HK-2 (cell line): ENCODE data around the gene MAD2L1.
"Not testable (repeated sequence)": the region's sequence is repeated elsewhere in the genome, so short reads cannot be mapped to it uniquely, and the experiment has no call there.

Experiments used
- DNase-seq: peaks from one replicate; pipeline ENCODE4 v3.0.0-alpha.2; 2018; ENCODE audit not compliant: unreplicated experiment

The MAD2L1 gene

GRCh38 chr4:120066517-120067340 lies at the start of gene MAD2L1:
Gene MAD2L1, minus strand, starts transcription at chr4:120066848. Its CDS starts 114 bp downstream, at chr4:120066734.
- DNase-seq: peak; percentile 98

- DNase-seq: no peak
Measured at GRCh38 chr4:120111745-120112144, 45.1 kb upstream of the MAD2L1 start.

GRCh38 chr4:120109406-120109805 lies 42.8 kb upstream of the MAD2L1 start:
- no peak for DNase-seq

- no peak for DNase-seq
Measured at GRCh38 chr4:120105472-120105871, 38.8 kb upstream of the MAD2L1 start.

- no peak for DNase-seq
Measured at GRCh38 chr4:120096508-120097297, 30.1 kb upstream of the MAD2L1 start.

GRCh38 chr4:120088507-120088906 lies 21.9 kb upstream of the MAD2L1 start:
- DNase-seq: no peak

- not testable (repeated sequence) for DNase-seq
Measured at GRCh38 chr4:120088066-120088465, 21.4 kb upstream of the MAD2L1 start.

- no peak for DNase-seq
Measured at GRCh38 chr4:120085705-120086104, 19.1 kb upstream of the MAD2L1 start.

- DNase-seq: no peak
Measured at GRCh38 chr4:120084327-120084726, 17.7 kb upstream of the MAD2L1 start.

- DNase-seq: no peak
Measured at GRCh38 chr4:120083152-120083551, 16.5 kb upstream of the MAD2L1 start.

- no peak for DNase-seq
Measured at GRCh38 chr4:120082251-120082650, 15.6 kb upstream of the MAD2L1 start.

- DNase-seq: no peak
Measured at GRCh38 chr4:120081726-120082125, 15.1 kb upstream of the MAD2L1 start.

- DNase-seq: no peak
Measured at GRCh38 chr4:120080533-120080932, 13.9 kb upstream of the MAD2L1 start.

GRCh38 chr4:120079839-120080520 lies 13.3 kb upstream of the MAD2L1 start:
- DNase-seq: no peak

- no peak for DNase-seq
Measured at GRCh38 chr4:120078216-120078615, 11.6 kb upstream of the MAD2L1 start.

GRCh38 chr4:120071192-120071795 lies 4.6 kb upstream of the MAD2L1 start:
- DNase-seq: peak; percentile 22

- DNase-seq: no peak
Measured at GRCh38 chr4:120070196-120070595, 3.5 kb upstream of the MAD2L1 start.

GRCh38 chr4:120065974-120066516 lies 603 bp downstream of the MAD2L1 start:
- DNase-seq: no peak

- DNase-seq: no peak
Measured at GRCh38 chr4:120064887-120065286, 1.8 kb downstream of the MAD2L1 start.

- DNase-seq: not testable (repeated sequence)
Measured at GRCh38 chr4:120063711-120064110, 2.9 kb downstream of the MAD2L1 start.

GRCh38 chr4:120062663-120063195 lies 3.9 kb downstream of the MAD2L1 start:
- DNase-seq: no peak
